Measurements from ENCODE around the gene RUNX1. TPM values are rescaled to one million over a fixed set of nuclear protein-coding genes. Genes with fewer than 3 reads are reported as not detected.

RUNX1 gene
- total and polyA plus RNA-seq, 2 donors, result 18.5 to 29.6 TPM

GRCh38 chr21:34743285-34743684 lies 305.8 kb downstream of the RUNX1 start:
- Histone ChIP-seq H3K4me1 (ENCODE audit: control insufficient read depth in 2 of 2, insufficient read depth in 2 of 2, low read length in 2 of 2) (peaks cover 0 to 7% of the 10 kb centered on the region in 2 donors), H3K4me3 (ENCODE audit: low read length in 2 of 2) (no peak overlapping the region), H3K27ac (ENCODE audit: low read depth in 1 of 2, low read length in 1 of 2) (no peak overlapping the region), H3K36me3 (ENCODE audit: control insufficient read depth in 2 of 2, insufficient read depth in 2 of 2, low read length in 1 of 2) (no peaks in the 10 kb centered on the region), H3K9me3 (ENCODE audit: control insufficient read depth in 2 of 2, insufficient read depth in 1 of 2, low read length in 1 of 2) (no peaks in the 10 kb centered on the region), H3K27me3 (ENCODE audit: control insufficient read depth in 2 of 2, insufficient read depth in 1 of 2, low read length in 1 of 2) (peaks cover 0 to 5% of the 10 kb centered on the region in 2 donors)
- WGBS, result 96% methylated on average over 9 of the region's 9 CpGs
- DNase-seq (ENCODE audit: low read depth in 6 of 9, low spot score in 9 of 9), result no peak

GRCh38 chr21:34740198-34740597 lies 308.9 kb downstream of the RUNX1 start:
- WGBS, result 94% methylated on average over 1 of the region's 1 CpG
- H3K4me1 ChIP-seq (ENCODE audit: control insufficient read depth in 2 of 2, insufficient read depth in 2 of 2, low read length in 2 of 2), result no peaks in the 10 kb centered on the region
- H3K9me3 ChIP-seq (ENCODE audit: control insufficient read depth in 2 of 2, insufficient read depth in 1 of 2, low read length in 1 of 2), result no peaks in the 10 kb centered on the region
- no peak overlapping the region for H3K4me3 ChIP-seq (ENCODE audit: low read length in 2 of 2)
- H3K27ac ChIP-seq (ENCODE audit: low read depth in 1 of 2, low read length in 1 of 2), result no peak overlapping the region
- H3K36me3 ChIP-seq (ENCODE audit: control insufficient read depth in 2 of 2, insufficient read depth in 2 of 2, low read length in 1 of 2), result no peaks in the 10 kb centered on the region
- DNase-seq (ENCODE audit: low read depth in 6 of 9, low spot score in 9 of 9), result no peak
- peaks cover 0 to 6% of the 10 kb centered on the region in 2 donors for H3K27me3 ChIP-seq (ENCODE audit: control insufficient read depth in 2 of 2, insufficient read depth in 1 of 2, low read length in 1 of 2)

Measured in thymus (tissue), 11 donors.